ENCODE measurements around the gene TGFA. TPM values are rescaled to one million over a fixed set of nuclear protein-coding genes. Genes with fewer than 3 reads are reported as not detected.
A peak's percentile ranks its signal among the peaks of the same experiment; 100 is the strongest.

TGFA gene
- total RNA-seq, 4 donors from 2014 or later: 0.46 to 2.0 (median 1.3) TPM

GRCh38 chr2:70523996-70524965, 29.3 kb downstream of the TGFA start:
- peak; percentile 68 for DNase-seq (ENCODE audit: extremely low spot score)
- intact Hi-C loops (cut with DNase I): no loop called here
- Histone ChIP-seq H3K4me1 (no peaks in the 10 kb centered on the region), H3K36me3 (no peaks in the 10 kb centered on the region), H3K27me3 (no peaks in the 10 kb centered on the region), H3K9me3 (no peaks in the 10 kb centered on the region), H3K4me3 (no peak overlapping the region), H3K27ac (replicated peaks in 1 of 4) (no peak overlapping the region)
- WGBS: 75% methylated on average over 9 of the region's 14 CpGs
- TF ChIP-seq POLR2AphosphoS5 (IDR thresholded peaks at IDR 0.05) (no peak), CTCF (IDR thresholded peaks at IDR 0.05) (no peak), EP300 (IDR thresholded peaks at IDR 0.05) (no peak), POLR2A (IDR thresholded peaks at IDR 0.05; ENCODE audit: low read depth) (no peak)

- DNase-seq (ENCODE audit: extremely low spot score): no peak
- Histone ChIP-seq H3K9me3 (no peaks in the 10 kb centered on the region), H3K27me3 (no peaks in the 10 kb centered on the region), H3K4me3 (no peak overlapping the region), H3K36me3 (no peaks in the 10 kb centered on the region), H3K27ac (replicated peaks in 1 of 4) (no peak overlapping the region), H3K4me1 (no peaks in the 10 kb centered on the region)
- intact Hi-C loops (cut with DNase I): no loop called here
- TF ChIP-seq POLR2AphosphoS5 (IDR thresholded peaks at IDR 0.05): no peak
These were observed 30.0 kb downstream of the TGFA start for GRCh38 chr2:70523672-70523995.

- 82% methylated on average over 5 of the region's 5 CpGs for WGBS
These were observed 31.0 kb downstream of the TGFA start for GRCh38 chr2:70522627-70523026.

GRCh38 chr2:70520825-70521224, 32.8 kb downstream of the TGFA start:
- Histone ChIP-seq H3K4me3 (no peak overlapping the region), H3K4me1 (no peaks in the 10 kb centered on the region), H3K27me3 (no peaks in the 10 kb centered on the region), H3K36me3 (no peaks in the 10 kb centered on the region), H3K27ac (replicated peaks in 1 of 4) (no peak overlapping the region), H3K9me3 (no peaks in the 10 kb centered on the region)
- no peak for DNase-seq (ENCODE audit: extremely low spot score)
- TF ChIP-seq POLR2A (IDR thresholded peaks at IDR 0.05; ENCODE audit: low read depth) (no peak), EP300 (IDR thresholded peaks at IDR 0.05) (no peak), CTCF (IDR thresholded peaks at IDR 0.05) (no peak), POLR2AphosphoS5 (IDR thresholded peaks at IDR 0.05) (no peak)
- 78% methylated on average over 3 of the region's 3 CpGs for WGBS
- intact Hi-C loops (cut with DNase I): no loop called here

More at GRCh38 chr2:70522627-70523026, 31.0 kb downstream of the TGFA start:
- H3K27me3 ChIP-seq: no peaks in the 10 kb centered on the region
- intact Hi-C loops (cut with DNase I): no loop called here
- no peak overlapping the region for H3K27ac ChIP-seq (replicated peaks in 1 of 4)
- H3K4me1 ChIP-seq: no peaks in the 10 kb centered on the region
- H3K4me3 ChIP-seq: no peak overlapping the region
- no peak for TF ChIP-seq CTCF (IDR thresholded peaks at IDR 0.05)
- TF ChIP-seq POLR2A (IDR thresholded peaks at IDR 0.05; ENCODE audit: low read depth): no peak
- TF ChIP-seq POLR2AphosphoS5 (IDR thresholded peaks at IDR 0.05): no peak
- TF ChIP-seq EP300 (IDR thresholded peaks at IDR 0.05): no peak
- DNase-seq (ENCODE audit: extremely low spot score): peak; percentile 14
- H3K9me3 ChIP-seq: no peaks in the 10 kb centered on the region
- no peaks in the 10 kb centered on the region for H3K36me3 ChIP-seq

- DNase-seq (ENCODE audit: extremely low spot score): peak; percentile 26
- Histone ChIP-seq H3K9me3 (no peaks in the 10 kb centered on the region), H3K27ac (replicated peaks in 1 of 4) (no peak overlapping the region), H3K4me3 (no peak overlapping the region), H3K27me3 (no peaks in the 10 kb centered on the region), H3K36me3 (no peaks in the 10 kb centered on the region), H3K4me1 (no peaks in the 10 kb centered on the region)
- WGBS: 88% methylated on average over 2 of the region's 2 CpGs
- no peak for TF ChIP-seq POLR2AphosphoS5 (IDR thresholded peaks at IDR 0.05)
- TF ChIP-seq CTCF (IDR thresholded peaks at IDR 0.05): no peak
- TF ChIP-seq EP300 (IDR thresholded peaks at IDR 0.05): no peak
- no peak for TF ChIP-seq POLR2A (IDR thresholded peaks at IDR 0.05; ENCODE audit: low read depth)
- intact Hi-C loops (cut with DNase I): no loop called here
These were observed 34.2 kb downstream of the TGFA start for GRCh38 chr2:70519453-70519852.

Data from esophagus muscularis mucosa (tissue), 4 donors.